K562 (cell line): Measurements from ENCODE around the gene JADE2. TPM values are rescaled to one million over a fixed set of nuclear protein-coding genes. Genes with fewer than 3 reads are reported as not detected.

Source experiments
- ATAC-seq: fragments of 200-7000 bp; cut with Tn5 transposase; 3 replicates; pipeline ENCODE4 v1.9.1; 2020; ENCODE audit warnings: moderate library complexity
- BruUV-seq: library from RNA; stranded (reverse); fragments of 400-500 nt; replicated peaks from 2 replicates; lab custom pipeline; 2021; lab: Mats Ljungman, UMichigan
- CTCF ChIA-PET: fragments of 300-600 bp; formaldehyde crosslinking; extraction: SDS; loops from one replicate; lab custom pipeline; 2021; ENCODE audit warnings: low intra/inter-chr PET ratio; lab: Yijun Ruan, JAX
- POLR2A ChIA-PET: fragments of 300-600, 350-650 bp; sonication (Branson Sonifier 250); formaldehyde crosslinking; extraction: SDS; loops from one replicate; lab custom pipeline; 2021; ENCODE audit warnings: antibody characterized with exemption, inconsistent platforms; lab: Yijun Ruan, JAX
- DNase-seq, 4 experiments: peaks; one replicate each; pipeline versions ENCODE4 v3.0.0 to v3.0.0-alpha.2; 2011 to 2018; ENCODE audit warnings: low spot score in 3 of 4, mixed read lengths in 3 of 4; ENCODE audit errors: extremely low read depth in 1 of 4
- FAIRE-seq: peaks from 2 replicates; lab custom pipeline; 2011; peaks lifted over from hg19 to GRCh38; lab: Jason Lieb, UNC
- H2AFZ ChIP-seq: 2 replicates; pipeline ENCODE4 v1.6.0; 2011; ENCODE audit warnings: low read depth, low read length, control low read depth, inconsistent platforms
- H3K27ac ChIP-seq: fragments of 200-600 bp; 3 replicates; pipeline ENCODE4 v1.8.0; 2011; ENCODE audit warnings: low read depth, mild to moderate bottlenecking, control low read depth, inconsistent platforms, low read length, moderate library complexity, mixed read lengths; ENCODE audit errors: extremely low read depth
- H3K27me3 ChIP-seq, 2 experiments: fragments of 300-600 bp in 1 of 2; 2 replicates in 1 of 2; 3 replicates in 1 of 2; pipeline versions ENCODE4 v1.6.0 to v1.8.0; 2011; ENCODE audit warnings: inconsistent platforms in 2 of 2, low read length in 2 of 2, mild to moderate bottlenecking in 1 of 2, mixed read lengths in 1 of 2, moderate library complexity in 1 of 2; ENCODE audit not compliant: control insufficient read depth in 2 of 2, insufficient read depth in 2 of 2
- H3K36me3 ChIP-seq: fragments of 300-600 bp; 3 replicates; pipeline ENCODE4 v1.8.0; 2011; ENCODE audit warnings: mild to moderate bottlenecking, low read length, inconsistent platforms; ENCODE audit not compliant: control insufficient read depth, insufficient read depth
- H3K4me1 ChIP-seq, 2 experiments: fragments of 200-600 bp in 1 of 2; replicated peaks in 1 of 2; 2 replicates in 1 of 2; 3 replicates in 1 of 2; pipeline versions ENCODE4 v1.5.1 to v1.8.0; 2011; ENCODE audit warnings: inconsistent platforms in 2 of 2, low read length in 2 of 2, mild to moderate bottlenecking in 1 of 2, mixed read lengths in 1 of 2, moderate library complexity in 1 of 2; ENCODE audit not compliant: control insufficient read depth in 2 of 2, insufficient read depth in 2 of 2
- H3K4me2 ChIP-seq: 2 replicates; pipeline ENCODE4 v1.6.1; 2011; ENCODE audit warnings: low read length, control low read depth, inconsistent platforms, mixed read lengths; ENCODE audit not compliant: insufficient read depth
- H3K4me3 ChIP-seq: fragments of 200-600 bp; sonication (generic), shearing (Covaris generic); 2 replicates; pipeline ENCODE4 v1.5.1; 2016; ENCODE audit warnings: control low read depth, inconsistent platforms
- H3K79me2 ChIP-seq: fragments of 200-600 bp; 3 replicates; pipeline ENCODE4 v1.8.0; 2011; ENCODE audit warnings: low read length, inconsistent platforms; ENCODE audit not compliant: control insufficient read depth, insufficient read depth
- H3K9ac ChIP-seq, 2 experiments: 2 replicates each; pipeline versions ENCODE4 v1.6.0 to v1.6.1; 2011; ENCODE audit warnings: low read depth in 2 of 2, low read length in 2 of 2, control low read depth in 1 of 2, inconsistent platforms in 1 of 2, mild to moderate bottlenecking in 1 of 2, mixed read lengths in 1 of 2; ENCODE audit not compliant: insufficient read depth in 1 of 2
- H3K9me1 ChIP-seq: one replicate; pipeline ENCODE4 v1.6.0; 2011; ENCODE audit warnings: inconsistent platforms, mild to moderate bottlenecking, low read length, moderate library complexity; ENCODE audit not compliant: control insufficient read depth, insufficient read depth
- H3K9me3 ChIP-seq: replicated peaks from 2 replicates; pipeline ENCODE4 v1.5.1; 2011; ENCODE audit warnings: low read depth, low read length, inconsistent platforms; ENCODE audit not compliant: control insufficient read depth, insufficient read depth
- H4K20me1 ChIP-seq: replicated peaks from 2 replicates; pipeline ENCODE4 v1.6.1; 2011; ENCODE audit warnings: low read length, inconsistent platforms, mixed read lengths; ENCODE audit not compliant: control insufficient read depth, insufficient read depth
- ARID2 ChIP-seq: fragments of 450-650 bp; IDR thresholded peaks from 2 replicates; pipeline ENCODE4 v1.6.1; 2017; ENCODE audit warnings: antibody characterized with exemption, mild to moderate bottlenecking
- MYNN ChIP-seq, 2 experiments: sonication (generic); formaldehyde crosslinking in 1 of 2; IDR thresholded peaks; 2 replicates each; pipeline versions ENCODE4 v1.5.0 to v1.6.1; 2016 to 2020; ENCODE audit warnings: antibody characterized with exemption in 1 of 2, missing genetic modification reagents in 1 of 2
- PHB2 ChIP-seq: fragments of 450-650 bp; IDR thresholded peaks from 2 replicates; pipeline ENCODE4 v1.6.1; 2017; ENCODE audit warnings: low read depth
- TAF15 ChIP-seq: fragments of 200-400 bp; formaldehyde crosslinking; IDR thresholded peaks from 2 replicates; pipeline ENCODE4 v1.6.1; 2017; ENCODE audit warnings: mild to moderate bottlenecking, low read depth, low read length, moderate library complexity
- TOE1 ChIP-seq, 2 experiments: fragments of 450-650 bp in 1 of 2; sonication (generic) in 1 of 2; formaldehyde crosslinking in 1 of 2; IDR thresholded peaks; 2 replicates each; pipeline versions ENCODE4 v1.7.1 to v1.8.0; 2016 to 2022; ENCODE audit warnings: borderline replicate concordance in 2 of 2, mild to moderate bottlenecking in 2 of 2, antibody characterized with exemption in 1 of 2, inconsistent platforms in 1 of 2, low read depth in 1 of 2, missing genetic modification reagents in 1 of 2, moderate library complexity in 1 of 2
- ZBTB12 ChIP-seq: fragments of 250-450 bp; sonication (Bioruptor Pico); IDR thresholded peaks from 2 replicates; pipeline ENCODE4 v1.4.0; 2020
- ZNF197 ChIP-seq: fragments of 200-800 bp; sonication (Bioruptor generic); IDR thresholded peaks from 2 replicates; pipeline ENCODE4 v1.6.1; 2016; ENCODE audit warnings: low read depth, missing genetic modification characterization, missing compliant biosample characterization
- ZNF592 ChIP-seq: fragments of 450-650 bp; IDR thresholded peaks from 2 replicates; pipeline ENCODE4 v1.6.1; 2017; ENCODE audit warnings: antibody characterized with exemption, mild to moderate bottlenecking
- ZNF780A ChIP-seq: fragments of 250-450 bp; sonication (Bioruptor Pico); IDR thresholded peaks from 2 replicates; pipeline ENCODE4 v1.5.0; 2021; ENCODE audit warnings: mild to moderate bottlenecking
- WGBS: fragments of 100-300 bp; shearing (Covaris generic); methylation state at CpG from one replicate; pipeline ENCODE4 v1.1.6; 2016; ENCODE audit warnings: low coverage, mixed read lengths; ENCODE audit not compliant: insufficient coverage; ENCODE audit errors: missing lambda C conversion rate; 5-methylcytosine and 5-hydroxymethylcytosine counted together
- in situ Hi-C: fragments of 300-500 bp; cut with MboI; formaldehyde crosslinking; loops from 4 replicates; pipeline ENCODE4 v1.15.0; 2018; ENCODE audit warnings: inconsistent platforms, mixed read lengths
- intact Hi-C: fragments of 100-400 bp; cut with micrococcal nuclease; formaldehyde crosslinking; loops from 2 replicates; pipeline ENCODE4 v1.14.2; 2022
- polyA plus RNA-seq, 8 experiments: library from polyadenylated mRNA; depleted of rRNA in 4 of 8; stranded (reverse) in 5 of 8; unstranded in 3 of 8; fragments of >200 nt; fragmentation: Nextera tagmentation in 2 of 8; fragmentation: Illumina TruSeq in 1 of 8; extraction: Ambion mirVana in 2 of 8; extraction: Trizol in 1 of 8; gene quantifications; 2 replicates each; pipeline versions ENCODE4 v1.2.1 to v1.2.3, GENCODE V29; 2011 to 2014; ENCODE audit warnings: inconsistent platforms in 1 of 8, missing spikeins in 1 of 8
- total RNA-seq, 7 experiments: library from RNA; depleted of rRNA in 6 of 7; stranded (reverse); fragments of >200 nt in 6 of 7; fragmentation: Illumina TruSeq in 2 of 7; extraction: Trizol in 2 of 7; gene quantifications; 2 replicates each; pipeline versions ENCODE4 v1.2.1 to v1.2.3, GENCODE V29; 2011 to 2021; ENCODE audit warnings: low replicate concordance in 1 of 7

JADE2 gene
- total and polyA plus RNA-seq, 9 of the 15 experiments (the other 6 are each of a cell fraction or from before 2014, with no cell fraction given): 0.50 to 23.3 (median 9.1) TPM

GRCh38 chr5:134523543-134524271, 1.8 kb upstream of the JADE2 start (continued):
- 0 out of 2 replicates have a peak, but pooled peaks have one; percentile 23 for TF ChIP-seq ZNF592
- TF ChIP-seq ZNF197: no peak

DNA sequence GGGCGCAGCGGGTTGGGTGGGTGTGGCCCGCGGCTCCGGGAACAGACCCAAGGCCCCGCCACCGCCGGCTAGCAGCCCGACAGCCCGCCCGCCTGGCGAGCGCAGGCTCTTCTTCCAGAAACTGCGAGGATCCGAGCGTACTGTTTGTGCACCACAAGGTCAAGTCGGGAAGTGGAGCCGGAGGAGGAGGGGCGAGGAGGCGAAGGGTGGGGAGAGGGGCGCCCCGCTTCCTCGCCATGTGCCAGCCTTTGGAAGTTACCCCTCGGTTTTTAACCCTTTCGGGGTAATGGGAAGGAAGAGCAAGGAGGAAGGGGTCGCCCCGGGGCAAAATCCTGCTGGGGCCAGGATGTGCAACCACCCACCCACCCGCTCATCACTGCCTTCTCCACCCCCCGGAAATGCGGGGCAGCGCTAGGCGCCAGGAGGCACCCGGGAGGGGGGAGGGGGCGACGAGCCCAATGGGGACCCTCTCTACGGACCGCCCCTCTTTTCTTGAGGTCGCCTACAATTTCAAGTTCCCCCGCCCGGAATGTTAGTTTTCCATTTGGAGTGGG, 1.1 kb upstream of the JADE2 start:
- intact Hi-C loops (loop anchor here (2.0 kb wide), 1 partner anchor 222 kb away; no protein-coding TSS in a partner anchor), in situ Hi-C loops (no loop called here)
- Histone ChIP-seq H3K4me2 (peak overlapping the region; percentile 76), H3K36me3 (no peaks in the 10 kb centered on the region), H3K9me3 (no peaks in the 10 kb centered on the region), H3K27me3 (no peaks in the 10 kb centered on the region), H3K4me1 (peaks cover 16 to 43% of the 10 kb centered on the region in 2 experiments; a peak in 4 of 5 replicates), H2AFZ (peak overlapping the region; percentile 80), H3K4me3 (peak overlapping the region; percentile 80), H3K9me1 (no peaks in the 10 kb centered on the region), H3K9ac (peak overlapping the region; percentile 78 to 89), H3K27ac (peak overlapping the region; percentile 87), H4K20me1 (no peaks in the 10 kb centered on the region), H3K79me2 (peaks cover 40% of the 10 kb centered on the region)
- DNase-seq (peak; percentile 66 to 81 (median 77)), FAIRE-seq (no peak), ATAC-seq (peak; percentile 44)
- BruUV-seq: TSS peak; percentile 78
- 22% methylated on average over 23 of the region's 40 CpGs for WGBS
- POLR2A ChIA-PET: interaction anchor here (0.6 to 1.6 kb wide), 8 partner anchors 58 to 1692 kb away, joined by 3 to 10 read pairs (median 3); partner anchors contain the start of gene CDKN2AIPNL
- CTCF ChIA-PET: no interaction called here
- TF ChIP-seq TOE1 (IDR thresholded peaks at IDR 0.05; ENCODE audit: borderline replicate concordance) (no peak), TOE1 (CRISPR knock-in tag; IDR thresholded peaks at IDR 0.05; ENCODE audit: borderline replicate concordance, low read depth) (no peak), ARID2 (no peak), ZBTB12 (CRISPR knock-in tag) (no peak), PHB2 (no peak), TAF15 (no peak), ZNF780A (CRISPR knock-in tag) (no peak), MYNN (IDR thresholded peaks at IDR 0.05) (peak; percentile 41; the same call in 1 of the 2 replicates), MYNN (CRISPR knock-in tag; IDR thresholded peaks at IDR 0.05) (no peak)
